Activated naive CD8-positive, alpha-beta T cell treated with anti-CD3 and anti-CD28 coated beads for 36 hours (primary cell): ENCODE results near the gene RARG. TPM values are rescaled to one million over a fixed set of nuclear protein-coding genes. Genes with fewer than 3 reads are reported as not detected.
"Not testable (repeated sequence)": the region's sequence is repeated elsewhere in the genome, so short reads cannot be mapped to it uniquely, and the experiment has no call there.

ENCODE experiments used
- DNase-seq: peaks from one replicate; pipeline ENCODE4 v3.0.0; 2021
- H3K27ac Mint-ChIP-seq: one replicate; pipeline ENCODE4 v1.8.0; 2022; ENCODE audit warnings: mild to moderate bottlenecking, moderate library complexity, mixed read lengths
- H3K27me3 Mint-ChIP-seq: one replicate; pipeline ENCODE4 v1.8.0; 2022; ENCODE audit warnings: mild to moderate bottlenecking, mixed read lengths
- H3K36me3 Mint-ChIP-seq: one replicate; pipeline ENCODE4 v1.8.0; 2021; ENCODE audit warnings: mild to moderate bottlenecking, mixed read lengths
- H3K4me1 Mint-ChIP-seq: one replicate; pipeline ENCODE4 v1.8.0; 2021; ENCODE audit warnings: mixed read lengths
- H3K4me3 Mint-ChIP-seq: one replicate; pipeline ENCODE4 v1.8.0; 2022; ENCODE audit warnings: mild to moderate bottlenecking, moderate library complexity, mixed read lengths
- H3K9me3 Mint-ChIP-seq: one replicate; pipeline ENCODE4 v1.8.0; 2022; ENCODE audit warnings: mixed read lengths
- total RNA-seq, 2 experiments: library from RNA; stranded (reverse); gene quantifications; one replicate each; pipeline ENCODE4 v1.2.3, GENCODE V29; 2021

The RARG gene
- total RNA-seq, 2 experiments from 2014 or later: 22.7 to 26.0 TPM

DNA sequence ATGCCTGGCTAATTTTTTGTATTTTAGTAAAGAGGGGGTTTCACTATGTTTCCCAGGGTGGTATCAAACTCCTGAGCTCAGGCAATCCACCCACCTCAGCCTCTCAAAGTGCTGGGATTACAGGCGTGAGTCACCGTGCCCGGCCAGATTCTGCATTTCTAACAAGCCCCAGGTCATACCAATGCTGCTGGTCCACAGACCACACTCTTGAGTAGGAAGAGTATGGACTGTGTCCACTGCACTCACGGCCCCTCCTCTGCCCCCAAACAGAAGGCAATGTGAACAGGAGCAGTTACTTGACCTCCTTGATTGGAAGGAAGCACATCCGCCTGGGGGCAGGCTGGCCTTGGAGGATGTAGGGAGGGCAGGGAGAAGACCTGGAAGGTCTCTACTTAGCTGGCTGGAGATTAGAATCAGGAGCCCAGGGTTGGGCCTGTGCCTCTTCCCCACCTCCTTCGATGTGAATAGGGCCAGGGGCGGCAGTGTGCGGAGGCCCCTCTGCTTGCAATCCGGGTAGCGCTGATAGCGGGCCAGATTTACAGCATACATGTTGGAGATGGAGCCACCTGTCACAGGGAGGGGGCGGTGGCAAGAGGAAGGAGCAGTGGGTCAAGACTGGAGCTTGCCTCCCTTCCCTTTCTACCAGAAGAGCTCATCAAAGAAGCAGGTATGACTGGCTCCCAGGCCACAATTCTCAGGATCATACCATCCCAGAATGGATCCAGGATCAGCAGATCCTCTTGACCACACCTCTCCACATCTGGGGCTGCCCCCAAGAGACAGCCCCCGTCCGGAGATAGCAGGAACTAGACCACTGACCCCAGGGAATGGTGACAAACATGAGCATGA lies 60.9 kb downstream of the RARG start:
- Mint-ChIP-seq H3K4me1 (peaks cover 7% of the 10 kb centered on the region), H3K27ac (no peak overlapping the region)
- no peak for DNase-seq

DNA sequence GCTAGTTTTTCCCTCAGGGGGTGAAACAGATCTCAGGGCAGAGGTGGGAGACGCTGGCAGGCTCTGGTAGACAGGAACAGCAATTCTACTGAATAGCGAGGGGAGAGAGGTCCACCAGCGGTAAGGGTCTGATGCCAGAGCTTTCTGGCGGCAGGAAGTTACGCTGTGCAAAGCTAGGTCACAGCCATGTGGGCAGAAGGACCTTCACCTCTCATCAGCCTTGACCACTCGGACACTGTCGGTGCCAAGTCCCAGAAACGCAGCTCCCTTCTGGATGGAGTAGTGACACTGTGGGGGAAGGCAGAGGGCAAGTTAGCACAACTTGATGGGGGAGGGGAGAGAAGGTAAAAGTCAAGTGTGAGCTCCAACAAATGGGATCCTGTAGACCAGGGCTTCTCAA lies 61.8 kb downstream of the RARG start:
- no peaks in the 10 kb centered on the region for H3K27me3 Mint-ChIP-seq
- no peak overlapping the region for H3K4me3 Mint-ChIP-seq
- H3K27ac Mint-ChIP-seq: no peak overlapping the region
- DNase-seq: no peak
- peaks cover 5% of the 10 kb centered on the region for H3K4me1 Mint-ChIP-seq
- H3K36me3 Mint-ChIP-seq: no peaks in the 10 kb centered on the region
- no peaks in the 10 kb centered on the region for H3K9me3 Mint-ChIP-seq

More for the DNA sequence above, 60.9 kb downstream of the RARG start:
- Mint-ChIP-seq H3K36me3 (no peaks in the 10 kb centered on the region), H3K4me3 (no peak overlapping the region), H3K9me3 (no peaks in the 10 kb centered on the region), H3K27me3 (no peaks in the 10 kb centered on the region)

DNA sequence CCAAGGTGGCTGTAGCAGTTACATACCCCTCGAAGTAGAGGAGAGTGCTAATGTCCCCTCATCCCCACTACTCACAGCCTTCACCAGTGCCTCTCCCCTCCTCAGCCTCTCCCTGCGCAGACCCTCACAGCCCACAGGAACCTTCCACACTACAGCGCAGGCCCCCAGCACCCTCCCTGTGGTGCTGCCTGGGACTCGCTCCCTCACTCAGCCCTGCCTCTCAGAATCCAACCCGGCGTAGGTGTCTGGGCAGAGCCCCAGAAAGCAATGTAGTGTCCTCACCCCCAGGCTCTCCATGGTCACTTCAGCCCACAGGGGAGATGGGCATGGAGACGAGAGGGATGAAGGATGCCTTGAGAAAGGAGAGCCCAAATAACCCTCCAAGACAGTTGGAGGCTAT lies 62.4 kb downstream of the RARG start:
- Mint-ChIP-seq H3K9me3 (no peaks in the 10 kb centered on the region), H3K27ac (no peak overlapping the region), H3K4me1 (peaks cover 3% of the 10 kb centered on the region), H3K4me3 (no peak overlapping the region), H3K36me3 (no peaks in the 10 kb centered on the region), H3K27me3 (no peaks in the 10 kb centered on the region)
- DNase-seq: no peak

DNA sequence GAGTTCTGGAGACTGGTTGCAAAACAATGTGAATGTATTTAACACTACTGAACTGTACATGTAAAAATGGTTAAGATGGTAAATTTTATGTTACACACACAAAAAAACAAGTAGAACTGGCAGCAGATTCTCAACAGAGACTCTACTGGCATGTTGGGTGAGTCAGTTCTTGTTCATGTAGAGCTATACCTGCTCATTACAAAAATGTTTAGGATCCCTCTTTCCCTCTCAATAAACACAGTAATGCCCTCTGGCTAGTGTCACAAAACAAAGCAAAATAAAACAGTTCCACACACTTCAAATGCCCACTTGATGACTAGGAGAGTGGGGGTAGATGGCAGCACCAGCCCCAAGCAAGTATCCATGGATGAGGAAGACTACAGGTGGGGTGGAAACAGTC lies 65.2 kb downstream of the RARG start:
- H3K36me3 Mint-ChIP-seq: no peaks in the 10 kb centered on the region
- H3K4me1 Mint-ChIP-seq: peaks cover 3% of the 10 kb centered on the region
- no peaks in the 10 kb centered on the region for H3K9me3 Mint-ChIP-seq
- H3K4me3 Mint-ChIP-seq: no peak overlapping the region
- DNase-seq: no peak
- no peak overlapping the region for H3K27ac Mint-ChIP-seq
- no peaks in the 10 kb centered on the region for H3K27me3 Mint-ChIP-seq

DNA sequence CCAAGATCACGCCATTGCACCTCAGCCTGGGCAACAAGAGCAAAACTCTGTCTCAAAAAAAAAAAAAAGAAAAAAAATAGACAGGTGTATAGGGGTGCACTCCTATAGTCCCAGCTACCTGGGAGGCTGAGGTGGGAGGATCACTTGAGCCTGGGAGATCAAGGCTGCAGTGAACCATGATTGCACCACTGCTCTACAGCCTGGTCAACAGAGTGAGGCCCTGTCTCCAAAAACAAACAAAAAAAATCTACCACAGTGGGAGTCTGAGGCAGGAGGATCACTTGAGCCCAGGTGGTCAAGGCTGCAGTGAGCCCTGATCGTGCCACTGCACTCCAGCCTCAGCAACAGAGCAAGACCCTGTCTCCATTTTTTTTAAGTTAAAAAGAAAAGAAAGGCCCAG lies 69.0 kb downstream of the RARG start:
- H3K9me3 Mint-ChIP-seq, H3K4me1 Mint-ChIP-seq, H3K4me3 Mint-ChIP-seq, DNase-seq, H3K27me3 Mint-ChIP-seq, H3K27ac Mint-ChIP-seq, H3K36me3 Mint-ChIP-seq: not testable (repeated sequence)

DNA sequence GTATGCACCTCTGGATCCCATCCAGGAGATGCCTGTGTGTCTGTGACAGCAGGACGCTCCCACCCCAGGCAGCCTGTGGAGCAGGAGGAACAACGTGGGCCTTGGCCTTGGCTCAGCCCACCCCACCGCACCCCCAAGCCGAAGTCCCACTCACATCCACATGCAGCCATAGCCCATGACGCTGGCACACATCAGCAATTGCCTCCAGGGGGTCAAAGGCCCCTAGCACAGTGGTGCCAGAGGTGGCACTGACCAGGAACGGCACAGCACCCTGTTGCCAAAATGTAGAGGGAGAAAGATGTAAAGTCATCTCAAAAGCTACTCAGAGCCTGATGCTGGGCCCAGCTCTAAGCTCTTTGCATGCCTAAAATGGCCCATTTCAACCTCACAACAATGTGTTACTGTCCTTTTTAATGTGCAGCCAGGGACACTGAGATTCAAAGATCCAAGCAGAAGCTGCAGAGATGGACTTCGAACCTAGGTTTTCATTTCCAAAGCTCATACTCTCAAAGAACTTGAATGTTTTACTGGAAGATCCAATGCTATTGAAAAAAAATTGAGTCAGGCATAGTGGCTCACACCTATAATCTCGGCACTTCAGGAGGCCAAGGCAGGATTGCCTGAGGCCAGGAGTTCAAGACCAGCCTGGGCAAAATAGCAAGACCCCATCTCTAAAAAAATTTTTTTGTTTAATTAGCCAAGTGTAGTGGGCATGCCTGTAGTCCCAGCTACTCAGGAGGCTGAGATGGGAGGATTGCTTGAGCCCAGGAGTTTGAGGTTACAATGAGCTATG lies 70.7 kb downstream of the RARG start:
- Mint-ChIP-seq H3K4me3 (no peak overlapping the region), H3K36me3 (peaks cover 2% of the 10 kb centered on the region), H3K4me1 (peaks cover 8% of the 10 kb centered on the region), H3K27me3 (no peaks in the 10 kb centered on the region), H3K27ac (no peak overlapping the region), H3K9me3 (no peaks in the 10 kb centered on the region)
- DNase-seq: no peak

DNA sequence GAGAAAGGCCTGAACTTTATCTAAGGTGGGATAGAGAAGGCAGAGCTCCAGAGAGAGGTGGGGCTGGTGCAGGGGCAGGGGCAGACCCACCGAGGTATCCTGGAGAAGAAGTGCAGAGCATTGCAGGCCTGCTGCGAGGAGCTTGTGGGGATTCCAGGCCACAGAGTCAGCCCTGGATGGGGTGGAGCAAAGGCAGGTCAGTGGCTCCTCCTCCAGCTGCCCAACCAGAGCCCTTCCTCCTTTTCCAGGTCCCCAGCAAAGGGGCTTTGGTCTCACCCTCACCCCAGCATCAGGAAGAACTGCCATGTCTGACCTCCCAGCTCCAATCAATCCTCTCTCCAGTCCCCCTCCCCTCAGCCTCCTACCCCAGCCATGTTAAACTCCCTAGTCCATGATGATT lies 71.3 kb downstream of the RARG start:
- Mint-ChIP-seq H3K27me3 (no peaks in the 10 kb centered on the region), H3K9me3 (no peaks in the 10 kb centered on the region), H3K4me1 (peaks cover 6% of the 10 kb centered on the region), H3K36me3 (peaks cover 2% of the 10 kb centered on the region), H3K4me3 (no peak overlapping the region), H3K27ac (no peak overlapping the region)
- DNase-seq: no peak

Other genes starting within 250 kb of the RARG start
- 100 to 1,000 TPM; 704 to 720 TPM for gene EIF4B, start 225.8 kb downstream of the RARG start, total RNA-seq
- 1 to 10 TPM; 1.5 to 2.6 TPM for gene TNS2, start 182.1 kb downstream of the RARG start, total RNA-seq
- gene SPRYD3, start 152.8 kb downstream of the RARG start, total RNA-seq: 10 to 100 TPM; 23.5 to 25.7 TPM
- gene IGFBP6, start 134.5 kb downstream of the RARG start, total RNA-seq: 1 to 10 TPM; 1.9 to 2.2 TPM
- 1 to 10 TPM; 3.1 to 3.8 TPM for gene SOAT2, start 128.7 kb downstream of the RARG start, total RNA-seq
- 10 to 100 TPM; 34.9 to 42.8 TPM for gene ZNF740, start 51.5 kb downstream of the RARG start, total RNA-seq
- gene CSAD, start 51.3 kb downstream of the RARG start, total RNA-seq: 10 to 100 TPM; 11.8 to 11.9 TPM
- 100 to 1,000 TPM; 102 to 105 TPM for gene ITGB7, start 25.0 kb downstream of the RARG start, total RNA-seq
- gene ESPL1, start 36.1 kb upstream of the RARG start, total RNA-seq: 10 to 100 TPM; 66.3 to 67.7 TPM
- gene PFDN5, start 63.3 kb upstream of the RARG start, total RNA-seq: 100 to 1,000 TPM; 309 to 321 TPM
- gene MYG1, start 67.5 kb upstream of the RARG start, total RNA-seq: 10 to 100 TPM; 73.4 to 79.7 TPM
- 10 to 100 TPM; 79.9 to 86.4 TPM for gene AAAS, start 89.4 kb upstream of the RARG start, total RNA-seq
- not detected for gene SP7, start 104.1 kb upstream of the RARG start, total RNA-seq
- 10 to 100 TPM; 65.8 to 68.1 TPM for gene SP1, start 148.0 kb upstream of the RARG start, total RNA-seq
- not detected for gene AMHR2, start 191.6 kb upstream of the RARG start, total RNA-seq
- 100 to 1,000 TPM; 221 to 247 TPM for gene PRR13, start 209.5 kb upstream of the RARG start, total RNA-seq
- gene PCBP2, start 219.9 kb upstream of the RARG start, total RNA-seq: 1,000 to 10,000 TPM; 1,052 to 1,089 TPM